HepG2 (cell line): ENCODE measurements around the gene NOL4L. TPM values are rescaled to one million over a fixed set of nuclear protein-coding genes. Genes with fewer than 3 reads are reported as not detected.
A peak's percentile ranks its signal among the peaks of the same experiment; 100 is the strongest.

ENCODE experiments used
- ATAD3A ChIP-seq: sonication (generic); formaldehyde crosslinking; IDR thresholded peaks from 2 replicates; pipeline ENCODE4 v1.4.0; 2020; ENCODE audit warnings: missing genetic modification reagents
- CAMTA2 ChIP-seq: sonication (generic); formaldehyde crosslinking; IDR thresholded peaks from 2 replicates; pipeline ENCODE4 v1.4.0; 2020; ENCODE audit warnings: mild to moderate bottlenecking, missing genetic modification reagents, borderline replicate concordance
- CENPT ChIP-seq: sonication (generic); formaldehyde crosslinking; IDR thresholded peaks from 2 replicates; pipeline ENCODE4 v1.8.0; 2022; ENCODE audit warnings: low read depth, mild to moderate bottlenecking, moderate library complexity, missing genetic modification reagents
- FOSL1 ChIP-seq: sonication (generic); formaldehyde crosslinking; IDR thresholded peaks from 2 replicates; pipeline ENCODE4 v1.9.0; 2021; ENCODE audit warnings: missing genetic modification reagents, borderline replicate concordance
- HHEX ChIP-seq: IDR thresholded peaks from 2 replicates; pipeline ENCODE4 v1.6.1; 2016; ENCODE audit warnings: control low read depth
- MYNN ChIP-seq: sonication (generic); formaldehyde crosslinking; IDR thresholded peaks from 2 replicates; pipeline ENCODE4 v1.4.0; 2020; ENCODE audit warnings: mild to moderate bottlenecking, low read depth, missing genetic modification reagents
- NBN ChIP-seq: fragments of 450-650 bp; conservative IDR thresholded peaks from 2 replicates; pipeline ENCODE4 v1.6.1; 2017
- RARA ChIP-seq: IDR thresholded peaks from 2 replicates; pipeline ENCODE4 v1.6.1; 2016; ENCODE audit warnings: missing genetic modification reagents, missing compliant biosample characterization
- SKI ChIP-seq: fragments of 450-650 bp; IDR thresholded peaks from one replicate; pipeline ENCODE4 v1.6.1; 2018; ENCODE audit warnings: mild to moderate bottlenecking; ENCODE audit not compliant: partially characterized antibody
- WIZ ChIP-seq: sonication (generic); formaldehyde crosslinking; IDR thresholded peaks from 2 replicates; pipeline ENCODE4 v1.5.1; 2020; ENCODE audit warnings: mild to moderate bottlenecking, missing genetic modification reagents
- ZBTB7A ChIP-seq: sonication (generic); formaldehyde crosslinking; IDR thresholded peaks from 2 replicates; pipeline ENCODE4 v1.8.0; 2022; ENCODE audit warnings: mild to moderate bottlenecking, missing genetic modification reagents
- ZFP82 ChIP-seq: sonication (generic); formaldehyde crosslinking; IDR thresholded peaks from 2 replicates; pipeline ENCODE4 v1.5.1; 2020; ENCODE audit warnings: mild to moderate bottlenecking, missing genetic modification reagents, borderline replicate concordance
- ZNF276 ChIP-seq: sonication (generic); formaldehyde crosslinking; IDR thresholded peaks from 2 replicates; pipeline ENCODE4 v1.4.0; 2020; ENCODE audit warnings: mild to moderate bottlenecking, low read depth, missing genetic modification reagents
- polyA plus RNA-seq, 8 experiments: library from polyadenylated mRNA; depleted of rRNA in 3 of 8; stranded (reverse) in 7 of 8; unstranded in 1 of 8; fragments of >200 nt; fragmentation: Illumina TruSeq in 4 of 8; extraction: Trizol in 4 of 8; gene quantifications; 2 replicates each; pipeline versions ENCODE4 v1.2.1 to v1.2.3, GENCODE V29; 2011 to 2016; ENCODE audit warnings: low read depth in 4 of 8, missing spikeins in 1 of 8, mixed read lengths in 1 of 8; ENCODE audit not compliant: insufficient read depth in 1 of 8
- total RNA-seq, 5 experiments: library from RNA; depleted of rRNA; stranded (reverse); fragments of >200 nt; fragmentation: Illumina TruSeq; extraction: Trizol; gene quantifications; 2 replicates each; pipeline ENCODE4 v1.2.3, GENCODE V29; 2016; ENCODE audit warnings: low read depth in 1 of 5
- TF ChIP-seq, protein P1 (sequence below): sonication (generic); formaldehyde crosslinking; conservative IDR thresholded peaks from 2 replicates; pipeline ENCODE4 v1.4.0; 2020; ENCODE audit warnings: missing genetic modification reagents
- TF ChIP-seq, protein P2 (sequence below): sonication (generic); formaldehyde crosslinking; IDR thresholded peaks from 2 replicates; pipeline ENCODE4 v1.9.0; 2022; ENCODE audit warnings: missing genetic modification reagents, mild to moderate bottlenecking, borderline replicate concordance
- TF ChIP-seq, protein P3 (sequence below): fragments of 450-650 bp; IDR thresholded peaks from 2 replicates; pipeline ENCODE4 v1.6.1; 2017
- TF ChIP-seq, protein P4 (sequence below): sonication (generic); formaldehyde crosslinking; IDR thresholded peaks from 2 replicates; pipeline ENCODE4 v1.4.0; 2020; ENCODE audit warnings: missing genetic modification reagents; ENCODE audit errors: not compliant biosample characterization

Gene NOL4L
- total and polyA plus RNA-seq, 2 of the 13 experiments (the other 11 are each of a cell fraction or from before 2014, with no cell fraction given), result 16.6 to 35.4 TPM

DNA sequence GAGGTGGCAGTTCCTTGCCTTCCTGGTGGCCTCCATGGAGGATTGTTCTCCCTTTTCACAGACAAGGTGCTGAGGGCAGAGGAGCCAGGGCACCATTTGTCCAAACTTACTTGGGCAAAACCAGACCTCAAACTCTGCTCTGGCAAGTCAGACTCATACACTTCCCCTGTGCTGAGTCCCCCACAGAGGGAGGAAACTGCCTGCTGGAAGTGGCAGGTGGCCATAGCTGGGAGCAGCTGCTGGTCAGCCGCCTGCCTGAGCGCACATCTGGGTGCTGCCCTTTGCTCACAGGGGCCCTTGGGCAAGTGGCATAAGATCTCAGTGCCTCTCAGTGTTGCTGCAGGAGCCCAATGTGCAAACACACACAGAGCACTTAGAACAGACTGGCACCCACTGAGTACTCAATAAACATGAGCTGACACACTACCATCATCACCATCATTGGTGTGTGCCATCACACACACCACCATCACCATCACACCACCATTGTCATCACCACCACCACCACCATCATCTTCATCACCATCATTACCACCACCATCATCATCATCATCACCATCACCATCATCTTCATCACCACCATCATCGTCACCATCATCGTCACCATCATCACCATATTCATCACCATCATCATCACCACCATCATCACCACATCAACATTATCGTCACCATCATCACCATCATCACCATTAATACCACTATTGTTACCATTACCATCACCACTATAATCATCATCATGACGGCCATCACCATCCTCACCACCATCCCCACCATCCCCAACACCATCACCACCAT is 17.6 kb downstream of the NOL4L start (continued):
- TF ChIP-seq, protein P1, sequence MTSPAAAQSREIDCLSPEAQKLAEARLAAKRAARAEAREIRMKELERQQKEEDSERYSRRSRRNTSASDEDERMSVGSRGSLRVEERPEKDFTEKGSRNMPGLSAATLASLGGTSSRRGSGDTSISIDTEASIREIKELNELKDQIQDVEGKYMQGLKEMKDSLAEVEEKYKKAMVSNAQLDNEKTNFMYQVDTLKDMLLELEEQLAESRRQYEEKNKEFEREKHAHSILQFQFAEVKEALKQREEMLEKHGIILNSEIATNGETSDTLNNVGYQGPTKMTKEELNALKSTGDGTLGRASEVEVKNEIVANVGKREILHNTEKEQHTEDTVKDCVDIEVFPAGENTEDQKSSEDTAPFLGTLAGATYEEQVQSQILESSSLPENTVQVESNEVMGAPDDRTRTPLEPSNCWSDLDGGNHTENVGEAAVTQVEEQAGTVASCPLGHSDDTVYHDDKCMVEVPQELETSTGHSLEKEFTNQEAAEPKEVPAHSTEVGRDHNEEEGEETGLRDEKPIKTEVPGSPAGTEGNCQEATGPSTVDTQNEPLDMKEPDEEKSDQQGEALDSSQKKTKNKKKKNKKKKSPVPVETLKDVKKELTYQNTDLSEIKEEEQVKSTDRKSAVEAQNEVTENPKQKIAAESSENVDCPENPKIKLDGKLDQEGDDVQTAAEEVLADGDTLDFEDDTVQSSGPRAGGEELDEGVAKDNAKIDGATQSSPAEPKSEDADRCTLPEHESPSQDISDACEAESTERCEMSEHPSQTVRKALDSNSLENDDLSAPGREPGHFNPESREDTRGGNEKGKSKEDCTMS (CRISPR knock-in tag), result no peak
- TF ChIP-seq, protein P2, sequence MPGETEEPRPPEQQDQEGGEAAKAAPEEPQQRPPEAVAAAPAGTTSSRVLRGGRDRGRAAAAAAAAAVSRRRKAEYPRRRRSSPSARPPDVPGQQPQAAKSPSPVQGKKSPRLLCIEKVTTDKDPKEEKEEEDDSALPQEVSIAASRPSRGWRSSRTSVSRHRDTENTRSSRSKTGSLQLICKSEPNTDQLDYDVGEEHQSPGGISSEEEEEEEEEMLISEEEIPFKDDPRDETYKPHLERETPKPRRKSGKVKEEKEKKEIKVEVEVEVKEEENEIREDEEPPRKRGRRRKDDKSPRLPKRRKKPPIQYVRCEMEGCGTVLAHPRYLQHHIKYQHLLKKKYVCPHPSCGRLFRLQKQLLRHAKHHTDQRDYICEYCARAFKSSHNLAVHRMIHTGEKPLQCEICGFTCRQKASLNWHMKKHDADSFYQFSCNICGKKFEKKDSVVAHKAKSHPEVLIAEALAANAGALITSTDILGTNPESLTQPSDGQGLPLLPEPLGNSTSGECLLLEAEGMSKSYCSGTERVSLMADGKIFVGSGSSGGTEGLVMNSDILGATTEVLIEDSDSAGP, result peak; percentile 17; the same call in 1 of the 2 replicates
- TF ChIP-seq CAMTA2 (CRISPR knock-in tag) (no peak), RARA (CRISPR knock-in tag) (peak; percentile 19; the same call in 1 of the 2 replicates), MYNN (CRISPR knock-in tag) (no peak), ATAD3A (CRISPR knock-in tag) (no peak), HHEX (CRISPR knock-in tag) (no peak), ZFP82 (no peak), WIZ (no peak), ZBTB7A (CRISPR knock-in tag) (no peak), NBN (peak; percentile 91; the same call in 1 of the 2 replicates), FOSL1 (no peak), ZNF276 (CRISPR knock-in tag) (no peak), CENPT (CRISPR knock-in tag) (no peak), SKI (no peak)
- TF ChIP-seq, protein P3, sequence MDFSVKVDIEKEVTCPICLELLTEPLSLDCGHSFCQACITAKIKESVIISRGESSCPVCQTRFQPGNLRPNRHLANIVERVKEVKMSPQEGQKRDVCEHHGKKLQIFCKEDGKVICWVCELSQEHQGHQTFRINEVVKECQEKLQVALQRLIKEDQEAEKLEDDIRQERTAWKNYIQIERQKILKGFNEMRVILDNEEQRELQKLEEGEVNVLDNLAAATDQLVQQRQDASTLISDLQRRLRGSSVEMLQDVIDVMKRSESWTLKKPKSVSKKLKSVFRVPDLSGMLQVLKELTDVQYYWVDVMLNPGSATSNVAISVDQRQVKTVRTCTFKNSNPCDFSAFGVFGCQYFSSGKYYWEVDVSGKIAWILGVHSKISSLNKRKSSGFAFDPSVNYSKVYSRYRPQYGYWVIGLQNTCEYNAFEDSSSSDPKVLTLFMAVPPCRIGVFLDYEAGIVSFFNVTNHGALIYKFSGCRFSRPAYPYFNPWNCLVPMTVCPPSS, result no peak; the same call in 1 of the 2 replicates
- TF ChIP-seq, protein P4, sequence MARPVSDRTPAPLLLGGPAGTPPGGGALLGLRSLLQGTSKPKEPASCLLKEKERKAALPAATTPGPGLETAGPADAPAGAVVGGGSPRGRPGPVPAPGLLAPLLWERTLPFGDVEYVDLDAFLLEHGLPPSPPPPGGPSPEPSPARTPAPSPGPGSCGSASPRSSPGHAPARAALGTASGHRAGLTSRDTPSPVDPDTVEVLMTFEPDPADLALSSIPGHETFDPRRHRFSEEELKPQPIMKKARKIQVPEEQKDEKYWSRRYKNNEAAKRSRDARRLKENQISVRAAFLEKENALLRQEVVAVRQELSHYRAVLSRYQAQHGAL (CRISPR knock-in tag), result no peak
